Measurements from ENCODE around the gene CASP7. TPM values are rescaled to one million over a fixed set of nuclear protein-coding genes. Genes with fewer than 3 reads are reported as not detected.
"Not testable (repeated sequence)": the region's sequence is repeated elsewhere in the genome, so short reads cannot be mapped to it uniquely, and the experiment has no call there.

Gene CASP7
- total and polyA plus RNA-seq, 4 donors: 8.8 to 25.0 (median 11.4) TPM

DNA sequence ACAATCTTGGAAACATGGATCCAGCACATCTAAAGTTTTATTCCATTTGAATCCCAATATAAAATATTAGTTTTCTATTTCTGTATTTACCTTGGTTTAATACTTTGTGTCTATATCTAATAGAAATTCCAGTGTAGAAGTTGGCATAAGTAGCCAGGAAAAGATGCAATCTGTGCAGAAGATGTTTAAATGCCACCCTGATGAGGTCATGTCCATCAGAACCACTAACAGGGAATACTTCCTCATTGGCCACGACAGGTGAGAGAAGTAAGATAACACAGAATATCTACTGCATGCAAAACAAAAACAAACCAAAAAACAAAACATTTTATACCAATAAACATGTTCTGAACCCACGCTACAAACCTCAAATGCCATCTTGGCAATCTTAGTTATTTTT, 87.5 kb downstream of the CASP7 start:
- no peak for DNase-seq (ENCODE audit: low spot score)
- Histone ChIP-seq H3K9me3 (ENCODE audit: control insufficient read depth in 4 of 4, low read length in 3 of 4) (no peaks in the 10 kb centered on the region), H3K27me3 (ENCODE audit: control insufficient read depth in 4 of 4, insufficient read depth in 4 of 4, low read length in 3 of 4) (no peaks in the 10 kb centered on the region), H3K27ac (ENCODE audit: low read depth in 1 of 2, low read length in 2 of 2) (no peak overlapping the region), H3K9ac (ENCODE audit: low read depth in 1 of 2, low read length in 2 of 2) (no peak overlapping the region), H3K36me3 (ENCODE audit: control insufficient read depth in 4 of 4, insufficient read depth in 3 of 4, low read depth in 1 of 4, low read length in 3 of 4) (no peaks in the 10 kb centered on the region), H3K4me3 (ENCODE audit: low read depth in 1 of 3, low read length in 3 of 3) (no peak overlapping the region), H3K4me1 (ENCODE audit: control insufficient read depth in 4 of 4, insufficient read depth in 4 of 4, low read length in 3 of 4) (peaks cover 2 to 14% (median 8%) of the 10 kb centered on the region in 4 donors)
- 87% methylated on average over 2 of the region's 2 CpGs for WGBS
- TF ChIP-seq SP1 (IDR thresholded peaks at IDR 0.05): no peak

DNA sequence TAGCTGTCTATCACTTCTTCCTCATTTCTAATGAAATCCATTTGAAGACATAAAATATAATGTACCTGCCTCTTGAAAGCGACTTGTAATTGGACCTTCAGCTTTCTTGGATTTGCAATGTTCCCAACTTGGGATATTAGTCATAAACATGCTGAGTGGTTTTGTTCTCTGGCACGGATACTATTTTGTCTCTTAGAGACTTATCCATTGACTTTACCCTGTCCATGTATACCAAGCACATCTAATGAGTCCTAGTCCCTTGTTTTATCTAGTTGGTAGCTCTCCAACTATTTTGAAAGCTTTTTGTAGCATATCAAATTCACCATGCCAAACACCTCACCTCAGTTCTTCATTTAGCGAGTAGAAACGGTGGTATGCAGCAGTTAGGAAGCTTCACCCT, 90.6 kb downstream of the CASP7 start:
- Histone ChIP-seq H3K9ac (ENCODE audit: low read depth in 1 of 2, low read length in 2 of 2) (no peak overlapping the region), H3K27ac (ENCODE audit: low read depth in 1 of 2, low read length in 2 of 2) (no peak overlapping the region), H3K4me3 (ENCODE audit: low read depth in 1 of 3, low read length in 3 of 3) (no peak overlapping the region), H3K27me3 (ENCODE audit: control insufficient read depth in 4 of 4, insufficient read depth in 4 of 4, low read length in 3 of 4) (no peaks in the 10 kb centered on the region), H3K9me3 (ENCODE audit: control insufficient read depth in 4 of 4, low read length in 3 of 4) (no peaks in the 10 kb centered on the region), H3K36me3 (ENCODE audit: control insufficient read depth in 4 of 4, insufficient read depth in 3 of 4, low read depth in 1 of 4, low read length in 3 of 4) (no peaks in the 10 kb centered on the region), H3K4me1 (ENCODE audit: control insufficient read depth in 4 of 4, insufficient read depth in 4 of 4, low read length in 3 of 4) (peaks cover 2 to 9% (median 8%) of the 10 kb centered on the region in 4 donors)
- no peak for TF ChIP-seq GABPA (IDR thresholded peaks at IDR 0.05 in 1 of 2, conservative IDR thresholded peaks at IDR 0.05 in 1 of 2)
- no peak for DNase-seq (ENCODE audit: low spot score)
- WGBS: 80% methylated on average over 4 of the region's 4 CpGs

DNA sequence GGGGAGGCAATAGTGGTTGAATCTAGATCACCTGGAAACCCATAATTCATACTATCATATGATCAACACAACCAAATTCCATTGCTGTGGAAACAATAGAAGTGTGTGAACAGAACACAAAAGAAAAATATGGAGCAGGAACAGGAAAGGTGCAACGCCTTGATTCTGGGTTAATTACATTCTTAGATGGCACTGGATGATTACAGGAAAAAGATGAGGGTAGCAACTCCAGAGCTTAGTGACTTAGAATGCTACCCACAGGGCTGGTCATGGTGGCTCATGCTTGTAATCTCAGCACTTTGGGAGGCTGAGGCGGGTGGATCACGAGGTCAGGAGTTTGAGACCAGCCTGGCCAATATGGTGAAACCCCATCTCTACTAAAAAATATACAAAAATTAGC, 91.4 kb downstream of the CASP7 start:
- H3K27ac ChIP-seq (ENCODE audit: low read depth in 1 of 2, low read length in 2 of 2); H3K9ac ChIP-seq (ENCODE audit: low read depth in 1 of 2, low read length in 2 of 2); H3K36me3 ChIP-seq (ENCODE audit: control insufficient read depth in 4 of 4, insufficient read depth in 3 of 4, low read depth in 1 of 4, low read length in 3 of 4); H3K4me3 ChIP-seq (ENCODE audit: low read depth in 1 of 3, low read length in 3 of 3); H3K9me3 ChIP-seq (ENCODE audit: control insufficient read depth in 4 of 4, low read length in 3 of 4); H3K27me3 ChIP-seq (ENCODE audit: control insufficient read depth in 4 of 4, insufficient read depth in 4 of 4, low read length in 3 of 4); H3K4me1 ChIP-seq (ENCODE audit: control insufficient read depth in 4 of 4, insufficient read depth in 4 of 4, low read length in 3 of 4); DNase-seq (ENCODE audit: low spot score): not testable (repeated sequence)
- 94% methylated on average over 3 of the region's 3 CpGs for WGBS

DNA sequence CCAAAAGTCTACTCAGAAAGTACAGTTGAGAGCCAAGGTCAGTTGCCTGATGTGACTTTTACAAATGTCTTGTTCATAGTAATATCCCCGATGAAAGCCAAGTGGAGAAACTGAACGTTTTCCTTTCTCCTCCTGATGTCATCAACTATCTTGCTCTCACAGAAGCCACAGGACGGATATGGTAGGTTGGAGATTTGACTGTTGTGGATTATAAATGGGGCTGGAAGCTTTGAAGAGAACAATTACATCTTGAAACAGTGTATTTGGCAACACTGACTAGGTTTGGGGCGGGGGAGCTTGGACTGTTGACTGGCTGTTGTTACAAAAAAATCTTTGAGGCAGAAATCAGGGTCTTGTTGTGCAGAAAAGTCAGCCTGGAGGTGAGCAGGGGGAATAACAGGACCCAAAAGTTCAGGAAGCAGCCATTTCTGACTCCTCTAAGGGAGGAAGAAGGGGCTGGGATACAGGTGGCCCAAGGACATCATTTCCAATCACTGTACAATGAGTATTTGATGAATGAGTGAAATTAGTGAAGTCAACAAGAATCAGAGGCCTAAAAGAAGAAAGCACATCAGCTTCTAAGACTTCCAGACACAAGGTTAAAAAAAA, 96.1 kb downstream of the CASP7 start:
- 72% methylated on average over 4 of the region's 4 CpGs for WGBS
- H3K36me3 ChIP-seq (ENCODE audit: control insufficient read depth in 4 of 4, insufficient read depth in 3 of 4, low read depth in 1 of 4, low read length in 3 of 4): no peaks in the 10 kb centered on the region
- H3K27ac ChIP-seq (ENCODE audit: low read depth in 1 of 2, low read length in 2 of 2): no peak overlapping the region
- no peaks in the 10 kb centered on the region for H3K4me1 ChIP-seq (ENCODE audit: control insufficient read depth in 4 of 4, insufficient read depth in 4 of 4, low read length in 3 of 4)
- no peak overlapping the region for H3K9ac ChIP-seq (ENCODE audit: low read depth in 1 of 2, low read length in 2 of 2)
- H3K27me3 ChIP-seq (ENCODE audit: control insufficient read depth in 4 of 4, insufficient read depth in 4 of 4, low read length in 3 of 4): no peaks in the 10 kb centered on the region
- TF ChIP-seq, protein P1, sequence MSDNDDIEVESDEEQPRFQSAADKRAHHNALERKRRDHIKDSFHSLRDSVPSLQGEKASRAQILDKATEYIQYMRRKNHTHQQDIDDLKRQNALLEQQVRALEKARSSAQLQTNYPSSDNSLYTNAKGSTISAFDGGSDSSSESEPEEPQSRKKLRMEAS (IDR thresholded peaks at IDR 0.05): no peak
- TF ChIP-seq EGR1 (IDR thresholded peaks at IDR 0.05; ENCODE audit: low read depth in 2 of 2): no peak
- no peak overlapping the region for H3K4me3 ChIP-seq (ENCODE audit: low read depth in 1 of 3, low read length in 3 of 3)
- no peaks in the 10 kb centered on the region for H3K9me3 ChIP-seq (ENCODE audit: control insufficient read depth in 4 of 4, low read length in 3 of 4)
- DNase-seq (ENCODE audit: low spot score): no peak

DNA sequence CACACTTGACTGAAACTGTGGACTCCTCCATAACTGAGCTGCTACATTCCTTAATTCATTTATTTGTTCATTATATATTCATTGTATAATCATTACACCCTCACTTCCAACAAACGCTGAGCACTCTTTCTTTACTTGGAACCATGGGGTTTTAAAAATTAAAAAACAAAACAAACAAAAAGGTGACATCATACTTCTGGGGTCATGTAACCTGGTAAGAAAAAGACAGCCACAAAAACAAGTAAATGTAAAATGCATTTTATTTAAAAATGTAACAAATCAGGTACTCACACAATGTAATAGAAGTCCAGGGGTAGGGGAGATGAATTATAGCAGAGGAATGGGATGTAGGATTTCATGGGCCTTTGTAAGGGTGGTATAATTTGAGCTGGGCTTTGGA, 96.8 kb downstream of the CASP7 start:
- 84% methylated on average over 1 of the region's 1 CpG for WGBS
- TF ChIP-seq RAD21 (IDR thresholded peaks at IDR 0.05): no peak
- no peak for TF ChIP-seq JUND (IDR thresholded peaks at IDR 0.05)
- TF ChIP-seq, protein P1 (IDR thresholded peaks at IDR 0.05): no peak
- no peak for TF ChIP-seq SP1 (IDR thresholded peaks at IDR 0.05)
- no peak for TF ChIP-seq RXRA (IDR thresholded peaks at IDR 0.05)
- TF ChIP-seq TAF1 (conservative IDR thresholded peaks at IDR 0.05): no peak
- TF ChIP-seq HNF4A (conservative IDR thresholded peaks at IDR 0.05): no peak
- TF ChIP-seq YY1 (IDR thresholded peaks at IDR 0.05): no peak
- TF ChIP-seq, protein P2, sequence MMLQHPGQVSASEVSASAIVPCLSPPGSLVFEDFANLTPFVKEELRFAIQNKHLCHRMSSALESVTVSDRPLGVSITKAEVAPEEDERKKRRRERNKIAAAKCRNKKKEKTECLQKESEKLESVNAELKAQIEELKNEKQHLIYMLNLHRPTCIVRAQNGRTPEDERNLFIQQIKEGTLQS (IDR thresholded peaks at IDR 0.05): no peak
- TF ChIP-seq, protein P3, sequence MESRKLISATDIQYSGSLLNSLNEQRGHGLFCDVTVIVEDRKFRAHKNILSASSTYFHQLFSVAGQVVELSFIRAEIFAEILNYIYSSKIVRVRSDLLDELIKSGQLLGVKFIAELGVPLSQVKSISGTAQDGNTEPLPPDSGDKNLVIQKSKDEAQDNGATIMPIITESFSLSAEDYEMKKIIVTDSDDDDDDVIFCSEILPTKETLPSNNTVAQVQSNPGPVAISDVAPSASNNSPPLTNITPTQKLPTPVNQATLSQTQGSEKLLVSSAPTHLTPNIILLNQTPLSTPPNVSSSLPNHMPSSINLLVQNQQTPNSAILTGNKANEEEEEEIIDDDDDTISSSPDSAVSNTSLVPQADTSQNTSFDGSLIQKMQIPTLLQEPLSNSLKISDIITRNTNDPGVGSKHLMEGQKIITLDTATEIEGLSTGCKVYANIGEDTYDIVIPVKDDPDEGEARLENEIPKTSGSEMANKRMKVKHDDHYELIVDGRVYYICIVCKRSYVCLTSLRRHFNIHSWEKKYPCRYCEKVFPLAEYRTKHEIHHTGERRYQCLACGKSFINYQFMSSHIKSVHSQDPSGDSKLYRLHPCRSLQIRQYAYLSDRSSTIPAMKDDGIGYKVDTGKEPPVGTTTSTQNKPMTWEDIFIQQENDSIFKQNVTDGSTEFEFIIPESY (IDR thresholded peaks at IDR 0.05): no peak
- TF ChIP-seq FOXA2 (IDR thresholded peaks at IDR 0.05): no peak
- TF ChIP-seq GABPA (IDR thresholded peaks at IDR 0.05 in 1 of 2, conservative IDR thresholded peaks at IDR 0.05 in 1 of 2): no peak

More for the DNA sequence above, 96.8 kb downstream of the CASP7 start:
- H3K27ac ChIP-seq (ENCODE audit: low read depth in 1 of 2, low read length in 2 of 2): no peak overlapping the region
- H3K4me3 ChIP-seq (ENCODE audit: low read depth in 1 of 3, low read length in 3 of 3): no peak overlapping the region
- no peak overlapping the region for H3K9ac ChIP-seq (ENCODE audit: low read depth in 1 of 2, low read length in 2 of 2)
- H3K4me1 ChIP-seq (ENCODE audit: control insufficient read depth in 4 of 4, insufficient read depth in 4 of 4, low read length in 3 of 4): no peaks in the 10 kb centered on the region
- H3K9me3 ChIP-seq (ENCODE audit: control insufficient read depth in 4 of 4, low read length in 3 of 4): no peaks in the 10 kb centered on the region
- no peaks in the 10 kb centered on the region for H3K27me3 ChIP-seq (ENCODE audit: control insufficient read depth in 4 of 4, insufficient read depth in 4 of 4, low read length in 3 of 4)
- DNase-seq (ENCODE audit: low spot score): no peak
- no peaks in the 10 kb centered on the region for H3K36me3 ChIP-seq (ENCODE audit: control insufficient read depth in 4 of 4, insufficient read depth in 3 of 4, low read depth in 1 of 4, low read length in 3 of 4)

Data from liver (tissue), 9 donors.